GM21737 (cell line): Measurements from ENCODE around the gene DET1.
"Not testable (repeated sequence)": the region's sequence is repeated elsewhere in the genome, so short reads cannot be mapped to it uniquely, and the experiment has no call there.

Experiments used
- ATAC-seq: cut with Tn5 transposase; IDR thresholded peaks from one replicate; pipeline ENCODE4 v1.9.1; 2021; ENCODE audit warnings: mild to moderate bottlenecking, moderate library complexity; ENCODE audit not compliant: unreplicated experiment

Gene DET1

GRCh38 chr15:88541111-88541510 lies 5.4 kb downstream of the DET1 start:
- ATAC-seq = not testable (repeated sequence)

DNA sequence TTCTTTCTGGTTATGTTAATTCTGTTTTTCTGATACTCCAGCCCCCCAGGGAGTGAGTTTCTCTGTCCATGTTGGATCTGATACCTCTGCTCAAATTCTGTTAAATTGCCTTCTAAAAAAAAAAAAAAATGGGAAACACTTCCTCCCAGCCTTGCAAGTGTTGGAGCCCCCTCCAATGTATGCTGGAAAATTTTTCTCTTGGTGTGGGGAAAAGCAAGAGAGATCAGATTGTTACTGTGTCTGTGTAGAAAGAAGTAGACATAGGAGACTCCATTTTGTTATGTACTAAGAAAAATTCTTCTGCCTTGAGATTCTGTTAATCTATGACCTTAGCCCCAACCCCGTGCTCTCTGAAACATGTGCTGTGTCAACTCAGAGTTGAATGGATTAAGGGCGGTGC lies 6.1 kb downstream of the DET1 start:
- ATAC-seq = not testable (repeated sequence)

DNA sequence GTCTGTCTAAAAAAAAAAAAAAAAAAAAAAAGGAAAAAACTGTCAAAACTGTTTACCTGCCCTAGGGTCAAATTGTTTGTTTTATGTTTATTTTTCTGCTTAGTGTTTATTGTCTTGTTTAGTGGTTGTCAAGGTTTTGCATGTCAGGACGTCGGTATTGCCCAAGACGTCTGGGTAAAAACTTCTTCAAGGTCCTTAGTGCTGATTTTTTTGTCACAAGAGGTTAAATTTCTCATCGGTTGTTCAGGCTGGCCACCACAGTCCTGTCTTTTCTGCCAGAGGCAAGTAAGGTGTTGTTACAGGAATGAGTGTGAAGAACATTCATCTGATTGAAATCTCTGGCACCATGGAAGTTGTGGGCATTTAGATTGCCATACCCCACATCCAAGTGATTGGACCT lies 7.0 kb downstream of the DET1 start:
- no peak for ATAC-seq

GRCh38 chr15:88538972-88539371 lies 7.5 kb downstream of the DET1 start:
- ATAC-seq = no peak

- ATAC-seq = no peak
Measured at GRCh38 chr15:88537591-88538317, 8.7 kb downstream of the DET1 start.

DNA sequence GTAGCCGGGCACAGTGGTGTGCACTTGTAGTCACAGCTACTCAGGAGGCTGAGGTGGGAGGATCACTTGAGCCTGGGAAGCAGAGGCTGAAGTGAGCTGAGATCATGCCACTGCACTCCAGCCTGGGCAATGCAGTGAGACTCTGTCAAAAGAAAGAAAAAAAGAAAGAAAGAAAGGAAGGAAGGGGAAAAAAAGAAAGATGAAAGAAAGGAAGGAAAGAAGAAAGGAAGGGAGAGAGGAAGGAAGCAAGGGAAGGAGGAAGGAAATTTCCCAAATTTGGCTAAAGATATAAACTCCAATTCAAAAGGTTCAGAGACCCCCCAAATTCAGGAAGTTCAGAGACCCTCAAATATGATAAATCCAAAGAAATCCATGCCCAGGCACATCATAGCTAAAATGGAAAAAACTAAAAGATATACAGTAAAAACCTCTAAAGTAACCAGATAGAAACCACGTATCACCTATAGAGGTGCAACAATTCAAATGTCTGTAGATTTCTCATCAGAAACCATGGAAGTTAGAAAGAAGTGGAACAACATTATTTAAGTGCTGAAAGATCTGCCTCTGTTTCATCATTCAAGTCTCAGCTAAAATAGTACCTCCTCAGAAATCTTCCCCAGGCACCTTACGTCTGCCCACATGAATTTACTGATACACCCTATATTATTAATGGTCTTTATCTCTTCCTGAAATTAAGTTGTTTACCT lies 10.7 kb downstream of the DET1 start:
- no peak for ATAC-seq

DNA sequence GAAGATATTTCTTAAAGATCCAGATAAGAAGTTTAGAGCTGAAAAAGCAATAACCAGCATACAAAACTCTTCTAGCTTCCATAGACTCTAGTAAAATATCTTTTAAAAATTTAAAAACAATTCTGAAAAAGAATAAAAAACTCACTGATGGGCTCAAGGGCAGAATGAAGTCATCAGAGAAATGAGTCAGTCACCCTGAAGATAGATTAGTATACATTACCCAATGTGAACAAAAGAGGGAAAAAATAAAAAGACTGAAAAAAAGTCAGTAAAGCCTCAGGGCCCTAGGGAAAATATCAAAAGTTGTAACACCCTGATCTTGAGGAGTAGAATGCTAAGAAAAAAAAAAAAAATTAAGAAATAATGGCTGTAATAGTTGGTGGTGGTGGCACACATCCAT lies 11.4 kb downstream of the DET1 start:
- no peak for ATAC-seq

GRCh38 chr15:88533376-88533775 lies 13.1 kb downstream of the DET1 start:
- ATAC-seq = no peak

DNA sequence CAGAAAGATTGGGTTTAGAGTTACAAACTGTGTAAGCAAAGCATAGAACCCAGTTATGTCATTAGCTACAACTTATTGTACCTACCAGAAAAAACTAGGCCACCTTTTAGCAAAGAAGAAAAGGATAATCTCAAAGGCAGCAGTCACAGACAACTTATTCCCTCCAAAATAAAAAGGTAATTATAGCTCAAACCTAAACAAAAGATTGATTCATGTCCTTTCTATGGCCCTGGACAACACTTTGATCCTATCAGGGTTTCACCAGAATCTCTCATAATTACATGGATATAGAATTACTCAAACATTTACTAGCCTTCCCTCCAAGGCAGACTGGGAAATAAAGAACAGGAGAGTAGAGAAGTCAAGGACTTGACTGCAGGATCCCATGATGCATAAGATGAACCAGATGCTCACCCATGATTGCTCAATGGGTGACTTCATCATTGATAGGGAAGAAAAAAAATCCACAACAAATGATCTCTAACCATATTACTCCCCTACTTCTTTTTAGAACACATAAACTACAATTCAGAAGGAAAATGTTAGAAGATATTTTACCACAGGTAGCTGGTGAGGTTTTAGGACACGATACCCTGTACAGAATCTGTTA lies 17.4 kb downstream of the DET1 start:
- ATAC-seq = no peak

DNA sequence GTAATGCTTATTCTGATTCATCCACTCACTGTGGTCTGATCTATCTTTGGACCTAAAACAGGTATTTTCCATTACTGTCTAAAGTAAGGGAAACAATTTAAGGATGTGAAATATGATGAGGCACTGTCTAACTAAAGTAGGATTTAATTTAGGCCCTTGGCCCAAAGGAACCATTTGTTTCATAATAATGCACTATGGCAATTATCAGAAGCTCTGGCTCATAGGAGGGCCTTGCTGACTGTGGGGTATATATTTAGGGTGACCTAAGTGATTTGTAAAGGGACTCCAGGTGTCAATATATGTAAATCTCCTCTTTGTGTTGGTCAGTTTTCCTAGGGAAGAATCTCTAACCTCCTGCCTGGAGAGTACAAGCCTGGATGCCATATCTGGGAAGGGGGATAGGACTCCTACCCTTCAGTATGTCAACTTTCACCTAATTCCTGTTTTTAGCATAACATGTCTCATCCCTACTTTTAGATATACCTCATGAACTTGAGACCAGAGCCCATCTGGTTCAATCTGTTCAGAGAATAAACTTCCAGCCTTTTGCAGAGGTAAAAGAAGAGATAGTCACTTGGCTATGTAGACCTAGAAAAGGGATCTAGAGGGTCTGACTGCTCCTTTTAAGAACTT lies 20.1 kb downstream of the DET1 start:
- no peak for ATAC-seq

- no peak for ATAC-seq
Measured at GRCh38 chr15:88525418-88525817, 21.1 kb downstream of the DET1 start.

GRCh38 chr15:88524094-88524493 lies 22.4 kb downstream of the DET1 start:
- ATAC-seq = not testable (repeated sequence)

GRCh38 chr15:88518903-88519302 lies 27.6 kb downstream of the DET1 start:
- no peak for ATAC-seq

DNA sequence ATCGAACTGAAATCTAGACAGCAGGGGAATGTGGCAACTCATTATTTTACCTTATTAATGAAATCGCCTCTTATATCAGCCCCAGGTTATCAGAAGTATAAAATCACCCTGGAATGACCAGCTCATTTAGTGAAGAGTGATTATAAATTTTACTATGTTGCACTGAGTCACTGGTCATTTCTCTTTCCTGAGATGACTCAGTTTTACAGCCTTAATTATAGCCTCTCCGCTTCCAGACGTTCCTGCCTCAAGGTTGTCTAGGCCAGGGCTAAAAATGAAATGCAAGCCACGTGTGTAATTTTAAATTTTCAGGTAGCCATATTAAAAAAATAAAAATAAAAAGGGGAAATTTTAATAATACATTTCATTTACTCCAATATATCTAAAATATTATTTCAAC lies 33.3 kb downstream of the DET1 start:
- ATAC-seq = no peak

GRCh38 chr15:88512601-88513000 lies 33.9 kb downstream of the DET1 start:
- no peak for ATAC-seq

GRCh38 chr15:88512078-88512477 lies 34.4 kb downstream of the DET1 start:
- ATAC-seq = no peak

GRCh38 chr15:88511161-88511560 lies 35.3 kb downstream of the DET1 start:
- ATAC-seq = no peak

GRCh38 chr15:88509964-88510363 lies 36.5 kb downstream of the DET1 start:
- no peak for ATAC-seq

GRCh38 chr15:88509321-88509720 lies 37.2 kb downstream of the DET1 start:
- no peak for ATAC-seq

GRCh38 chr15:88506628-88507027 lies 39.9 kb downstream of the DET1 start:
- no peak for ATAC-seq

- ATAC-seq = no peak
Measured at GRCh38 chr15:88505721-88506120, 40.8 kb downstream of the DET1 start.

DNA sequence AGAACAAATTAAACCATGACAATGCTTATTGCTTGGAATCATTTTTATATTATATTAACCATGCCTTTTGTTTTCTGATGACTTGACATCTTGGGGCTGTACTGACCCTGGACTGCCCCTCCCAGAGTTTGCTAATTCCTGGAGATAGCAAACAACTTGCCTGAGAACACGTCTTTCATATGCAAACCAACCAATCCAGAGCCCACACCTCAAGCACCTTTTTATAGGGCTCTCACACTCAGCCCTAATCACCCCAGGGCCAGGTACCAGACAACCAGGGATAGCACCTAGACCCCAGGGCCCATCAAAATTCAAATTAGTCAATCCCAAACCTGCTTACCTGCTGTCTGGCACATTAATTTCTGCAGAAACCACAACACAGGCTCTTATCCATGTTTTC lies 42.0 kb downstream of the DET1 start:
- no peak for ATAC-seq
